DOHH2 (cell line): ENCODE measurements around the gene RNF149.

ENCODE experiments used
- H3F3A ChIP-seq: fragments of 200-600 bp; sonication (generic), shearing (Covaris generic); 2 replicates; pipeline ENCODE4 v1.6.0; 2016; ENCODE audit warnings: antibody characterized with exemption, mild to moderate bottlenecking; ENCODE audit not compliant: control insufficient read depth, insufficient read depth
- H3K27ac ChIP-seq: fragments of 200-600 bp; sonication (generic); 2 replicates; pipeline ENCODE4 v1.5.1; 2014; ENCODE audit warnings: low read depth, mild to moderate bottlenecking, low read length, moderate library complexity
- H3K27me3 ChIP-seq: fragments of 200-600 bp; sonication (generic); 2 replicates; pipeline ENCODE4 v1.6.1; 2014; ENCODE audit warnings: mild to moderate bottlenecking, low read length, mixed read lengths; ENCODE audit not compliant: control insufficient read depth
- H3K36me3 ChIP-seq: fragments of 200-600 bp; sonication (generic); 2 replicates; pipeline ENCODE4 v1.6.1; 2014; ENCODE audit warnings: mild to moderate bottlenecking, low read length, moderate library complexity, mixed read lengths; ENCODE audit not compliant: control insufficient read depth
- H3K4me1 ChIP-seq: fragments of 200-600 bp; sonication (generic); 2 replicates; pipeline ENCODE4 v1.6.1; 2014; ENCODE audit warnings: mild to moderate bottlenecking, low read length, mixed read lengths; ENCODE audit not compliant: control insufficient read depth
- H3K4me2 ChIP-seq: fragments of 200-600 bp; sonication (generic); 2 replicates; pipeline ENCODE4 v1.6.0; 2014; ENCODE audit warnings: mild to moderate bottlenecking, low read length, moderate library complexity
- H3K4me3 ChIP-seq: fragments of 200-600 bp; sonication (generic); 2 replicates; pipeline ENCODE4 v1.5.1; 2014; ENCODE audit warnings: mild to moderate bottlenecking, low read length, mixed read lengths
- H3K79me2 ChIP-seq: fragments of 200-600 bp; sonication (generic); 2 replicates; pipeline ENCODE4 v1.6.1; 2014; ENCODE audit warnings: mild to moderate bottlenecking, low read length, mixed read lengths; ENCODE audit not compliant: control insufficient read depth
- H3K9me2 ChIP-seq: fragments of 200-600 bp; sonication (generic); replicated peaks from 2 replicates; pipeline ENCODE4 v1.6.1; 2014; ENCODE audit warnings: mild to moderate bottlenecking, low read length, mixed read lengths; ENCODE audit not compliant: control insufficient read depth
- H3K9me3 ChIP-seq: fragments of 200-600 bp; sonication (generic); 2 replicates; pipeline ENCODE4 v1.6.1; 2014; ENCODE audit warnings: antibody characterized with exemption, low read length, mixed read lengths; ENCODE audit not compliant: control insufficient read depth, insufficient read depth
- H4K20me1 ChIP-seq: fragments of 200-600 bp; sonication (generic); 2 replicates; pipeline ENCODE4 v1.6.0; 2014; ENCODE audit warnings: low read depth, mild to moderate bottlenecking, antibody characterized with exemption, low read length, moderate library complexity; ENCODE audit not compliant: control insufficient read depth, insufficient read depth
- EZH2phosphoT487 ChIP-seq: fragments of 200-600 bp; sonication (generic); IDR thresholded peaks from 2 replicates; pipeline ENCODE4 v1.6.1; 2017; ENCODE audit warnings: borderline replicate concordance, mild to moderate bottlenecking, antibody characterized with exemption, low read length, moderate library complexity, mixed read lengths
- TF ChIP-seq, protein P1 (sequence below): fragments of 200-600 bp; sonication (generic); IDR thresholded peaks from one replicate; pipeline ENCODE4 v1.5.1; 2014; ENCODE audit warnings: antibody characterized with exemption, mild to moderate bottlenecking, low read depth, low read length; ENCODE audit not compliant: poor library complexity, severe bottlenecking

Gene RNF149

DNA sequence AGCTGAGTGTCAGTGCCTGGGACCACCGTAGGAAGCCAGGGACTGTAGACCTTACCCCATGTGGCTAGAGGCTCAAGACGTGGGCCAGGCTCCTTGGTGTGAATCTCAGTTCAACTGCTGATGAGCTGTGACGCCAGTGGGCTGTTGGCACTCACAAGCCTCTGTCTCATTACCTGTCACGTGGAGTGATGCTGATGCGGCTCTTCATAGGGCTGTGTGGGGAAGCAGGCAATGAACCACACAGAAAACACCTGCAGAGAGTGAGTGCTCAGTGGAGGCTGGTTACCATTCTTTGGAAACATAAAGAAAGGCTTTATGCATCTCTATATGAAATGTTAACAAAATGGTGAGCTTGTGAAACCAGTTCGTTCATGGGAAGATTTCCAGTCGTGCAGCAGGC is 42.7 kb upstream of the RNF149 start:
- H3K4me2 ChIP-seq = no peak overlapping the region
- H3K79me2 ChIP-seq = no peaks in the 10 kb centered on the region
- H3K4me3 ChIP-seq = no peak overlapping the region
- TF ChIP-seq EZH2phosphoT487 = no peak
- TF ChIP-seq, protein P1, sequence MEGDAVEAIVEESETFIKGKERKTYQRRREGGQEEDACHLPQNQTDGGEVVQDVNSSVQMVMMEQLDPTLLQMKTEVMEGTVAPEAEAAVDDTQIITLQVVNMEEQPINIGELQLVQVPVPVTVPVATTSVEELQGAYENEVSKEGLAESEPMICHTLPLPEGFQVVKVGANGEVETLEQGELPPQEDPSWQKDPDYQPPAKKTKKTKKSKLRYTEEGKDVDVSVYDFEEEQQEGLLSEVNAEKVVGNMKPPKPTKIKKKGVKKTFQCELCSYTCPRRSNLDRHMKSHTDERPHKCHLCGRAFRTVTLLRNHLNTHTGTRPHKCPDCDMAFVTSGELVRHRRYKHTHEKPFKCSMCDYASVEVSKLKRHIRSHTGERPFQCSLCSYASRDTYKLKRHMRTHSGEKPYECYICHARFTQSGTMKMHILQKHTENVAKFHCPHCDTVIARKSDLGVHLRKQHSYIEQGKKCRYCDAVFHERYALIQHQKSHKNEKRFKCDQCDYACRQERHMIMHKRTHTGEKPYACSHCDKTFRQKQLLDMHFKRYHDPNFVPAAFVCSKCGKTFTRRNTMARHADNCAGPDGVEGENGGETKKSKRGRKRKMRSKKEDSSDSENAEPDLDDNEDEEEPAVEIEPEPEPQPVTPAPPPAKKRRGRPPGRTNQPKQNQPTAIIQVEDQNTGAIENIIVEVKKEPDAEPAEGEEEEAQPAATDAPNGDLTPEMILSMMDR = no peak
- no peaks in the 10 kb centered on the region for H4K20me1 ChIP-seq
- H3K27me3 ChIP-seq = peaks cover 12% of the 10 kb centered on the region
- H3K9me2 ChIP-seq = no peaks in the 10 kb centered on the region
- no peaks in the 10 kb centered on the region for H3K36me3 ChIP-seq
- H3K4me1 ChIP-seq = no peaks in the 10 kb centered on the region
- no peaks in the 10 kb centered on the region for H3K9me3 ChIP-seq
- no peaks in the 10 kb centered on the region for H3F3A ChIP-seq
- no peak overlapping the region for H3K27ac ChIP-seq

DNA sequence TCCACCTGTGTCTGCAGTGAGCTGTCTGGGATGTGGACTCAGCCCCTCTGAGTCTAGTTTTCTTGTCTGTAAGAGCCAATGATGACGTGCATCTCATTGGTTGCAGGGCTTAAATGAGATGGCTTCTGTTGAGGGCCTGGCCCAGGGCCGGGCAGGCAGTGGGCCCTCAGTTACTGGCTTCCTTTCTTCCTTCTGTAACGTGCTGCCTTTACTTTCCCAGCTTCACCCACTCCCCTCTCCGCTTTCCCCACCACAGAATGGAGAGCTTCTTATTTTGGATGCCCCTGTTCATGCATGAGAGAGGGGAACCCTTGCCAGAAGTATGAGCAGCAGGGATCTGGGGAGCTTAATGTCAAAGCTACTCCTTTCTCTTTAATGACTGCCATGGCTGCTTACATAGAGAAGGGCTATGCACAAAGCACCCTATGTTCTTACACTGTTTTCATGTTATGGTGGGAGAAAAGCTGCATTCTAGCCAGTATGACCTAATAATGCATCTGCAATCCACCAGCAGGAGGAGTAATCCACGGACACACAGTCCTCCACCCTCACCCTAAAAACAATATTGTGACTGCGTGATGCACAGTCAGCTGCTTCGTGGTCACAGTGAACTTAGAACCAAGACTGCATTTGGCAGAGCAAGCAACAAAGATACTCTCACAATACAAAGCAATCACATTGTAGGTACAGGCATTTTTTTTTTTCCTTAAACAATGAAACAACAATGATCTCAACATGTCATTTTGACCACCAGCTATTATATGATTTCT is 41.6 kb upstream of the RNF149 start:
- H3K4me1 ChIP-seq = no peaks in the 10 kb centered on the region
- H3K4me3 ChIP-seq = no peak overlapping the region
- H3K4me2 ChIP-seq = no peak overlapping the region
- TF ChIP-seq, protein P1 = no peak
- no peak for TF ChIP-seq EZH2phosphoT487
- H3K79me2 ChIP-seq = no peaks in the 10 kb centered on the region
- H4K20me1 ChIP-seq = no peaks in the 10 kb centered on the region
- H3K27ac ChIP-seq = no peak overlapping the region
- no peaks in the 10 kb centered on the region for H3K9me2 ChIP-seq
- no peaks in the 10 kb centered on the region for H3K9me3 ChIP-seq
- peaks cover 12% of the 10 kb centered on the region for H3K27me3 ChIP-seq
- no peaks in the 10 kb centered on the region for H3F3A ChIP-seq
- H3K36me3 ChIP-seq = no peaks in the 10 kb centered on the region

DNA sequence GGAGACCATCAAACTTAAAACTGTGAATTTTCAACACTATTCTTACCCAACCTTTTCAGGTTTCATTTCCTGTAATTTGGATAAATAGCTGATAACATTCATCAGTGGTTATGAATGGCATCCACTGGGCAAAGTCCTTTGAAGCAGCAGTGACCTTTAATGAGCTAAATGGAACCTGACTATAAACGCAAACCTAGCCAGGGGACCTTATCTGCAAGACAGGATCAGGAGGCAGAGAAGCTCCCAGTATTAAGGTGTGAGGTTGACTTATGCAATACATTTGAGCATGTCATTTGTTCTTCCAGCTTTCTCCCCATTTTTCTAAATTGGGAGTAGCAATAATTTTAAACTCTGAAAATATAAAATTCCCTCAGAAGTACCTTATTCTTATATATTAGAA is 40.4 kb upstream of the RNF149 start:
- Histone ChIP-seq H3K79me2 (no peaks in the 10 kb centered on the region), H3K4me2 (no peak overlapping the region), H3K4me1 (no peaks in the 10 kb centered on the region), H3K27me3 (peaks cover 12% of the 10 kb centered on the region), H3K4me3 (no peak overlapping the region), H3K9me2 (no peaks in the 10 kb centered on the region), H3K27ac (no peak overlapping the region), H4K20me1 (no peaks in the 10 kb centered on the region), H3F3A (no peaks in the 10 kb centered on the region), H3K9me3 (no peaks in the 10 kb centered on the region), H3K36me3 (no peaks in the 10 kb centered on the region)
- no peak for TF ChIP-seq EZH2phosphoT487
- TF ChIP-seq, protein P1 = no peak
